Measurements from ENCODE around the gene MYO5C.

GRCh38 chr15:52184721-52185120 lies 110.9 kb downstream of the MYO5C start:
- TF ChIP-seq CTCF (IDR thresholded peaks at IDR 0.05) (no peak), POLR2A (IDR thresholded peaks at IDR 0.05) (no peak)

Data from uterus (tissue), 2 donors.